Amniotic stem cell (primary cell): ENCODE data around the gene GPR45.
"Not testable (repeated sequence)": the region's sequence is repeated elsewhere in the genome, so short reads cannot be mapped to it uniquely, and the experiment has no call there.

ENCODE experiments used
- DNase-seq: peaks from one replicate; lab custom pipeline; 2025; lab: John Stamatoyannopoulos, UW

The GPR45 gene

DNA sequence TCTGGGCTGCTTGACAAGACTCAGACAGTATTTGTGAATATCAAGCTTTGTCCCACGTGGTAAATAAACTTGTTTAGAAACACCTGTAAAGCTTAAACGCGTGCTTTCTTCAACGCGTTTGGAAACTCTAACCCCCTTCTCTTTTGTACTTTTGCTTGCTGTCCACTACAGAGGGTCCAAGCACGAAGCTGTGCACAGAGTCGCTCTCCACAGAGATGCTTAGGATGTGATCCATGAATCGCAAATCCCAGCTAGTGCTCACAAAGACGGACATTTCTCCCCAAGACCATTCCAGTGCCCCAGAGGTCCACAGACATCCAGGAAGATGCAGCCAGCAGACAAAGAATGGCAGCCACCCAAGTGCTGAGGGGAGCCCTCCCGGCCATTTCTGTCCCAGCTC, at the start of gene GPR45:
TSS of gene GPR45 (plus strand) at position 301 of the 400 bp plus-strand sequence. CDS start 116 bp downstream, outside the sequence.
- no peak for DNase-seq

- no peak for DNase-seq
These were observed 47.4 kb upstream of the GPR45 start for GRCh38 chr2:105194022-105194675.

- no peak for DNase-seq
These were observed 44.9 kb upstream of the GPR45 start for GRCh38 chr2:105196651-105197050.

DNA sequence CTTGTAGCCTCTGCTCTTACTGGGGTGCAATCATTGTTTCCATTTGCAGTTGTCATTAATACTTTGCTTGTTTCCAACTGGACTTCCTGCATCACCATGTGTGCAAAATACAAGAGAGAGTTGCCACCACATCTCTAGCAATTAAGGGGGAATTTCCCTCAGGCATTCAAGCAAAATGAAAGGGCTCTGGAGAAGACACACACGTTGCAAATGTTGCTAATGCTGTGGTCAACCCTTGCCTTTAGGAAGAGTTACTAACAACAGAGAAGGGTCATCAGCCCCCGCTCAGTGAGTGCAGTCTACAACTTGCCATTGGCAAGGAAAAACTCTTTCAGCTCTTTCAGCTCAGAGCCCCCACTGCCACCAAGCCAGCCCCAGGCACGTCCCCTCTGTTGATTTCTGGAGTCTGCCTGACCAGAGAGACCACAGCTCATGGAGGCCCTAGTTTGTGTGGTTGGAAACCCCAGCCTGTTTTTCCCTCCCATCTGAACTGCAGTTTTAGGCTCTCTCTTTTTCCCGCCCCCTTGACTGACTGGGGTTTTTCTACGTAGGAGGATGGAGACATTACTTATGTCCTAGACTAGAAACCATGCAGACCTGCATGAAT, 25.9 kb upstream of the GPR45 start:
- DNase-seq: no peak

DNA sequence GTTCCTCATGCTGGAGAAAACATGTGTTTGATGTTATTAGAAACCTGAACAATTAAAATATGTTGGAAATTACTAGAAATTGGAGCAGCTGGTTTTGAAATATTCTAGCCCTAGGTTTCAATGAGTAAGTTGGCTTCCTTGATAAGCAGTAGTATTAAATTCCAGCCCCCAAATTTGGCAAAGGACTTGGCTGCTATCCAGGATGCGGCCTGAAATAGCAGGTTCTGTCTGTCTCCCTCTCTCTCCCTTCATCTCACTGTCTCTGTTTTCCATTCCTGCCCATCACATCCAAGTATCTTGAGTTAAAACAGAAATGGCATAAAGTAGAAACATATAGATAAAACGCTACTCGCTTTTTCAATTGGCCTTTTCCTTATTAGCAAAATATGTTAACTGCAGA, 20.9 kb upstream of the GPR45 start:
- DNase-seq: no peak

- no peak for DNase-seq
These were observed 17.1 kb upstream of the GPR45 start for GRCh38 chr2:105224444-105224843.

DNA sequence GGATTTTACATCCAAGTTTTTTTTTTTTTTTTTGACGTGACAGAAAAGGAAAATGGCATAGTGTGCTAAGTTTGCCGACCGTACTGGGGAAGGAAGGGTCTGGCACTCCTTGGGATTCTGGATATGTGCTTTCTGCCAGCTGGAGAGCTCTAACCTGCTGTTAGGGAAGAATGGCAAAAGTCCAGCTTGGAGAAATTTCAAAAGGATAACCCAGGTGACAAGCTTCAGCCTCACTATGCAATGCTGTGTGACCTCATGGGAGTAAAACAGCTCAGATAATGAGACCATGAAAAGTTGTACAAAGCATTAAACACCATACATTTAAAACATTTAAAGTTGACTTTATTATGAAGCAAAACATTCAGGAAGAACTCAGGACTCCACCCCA, 10.3 kb upstream of the GPR45 start:
- no peak for DNase-seq

DNA sequence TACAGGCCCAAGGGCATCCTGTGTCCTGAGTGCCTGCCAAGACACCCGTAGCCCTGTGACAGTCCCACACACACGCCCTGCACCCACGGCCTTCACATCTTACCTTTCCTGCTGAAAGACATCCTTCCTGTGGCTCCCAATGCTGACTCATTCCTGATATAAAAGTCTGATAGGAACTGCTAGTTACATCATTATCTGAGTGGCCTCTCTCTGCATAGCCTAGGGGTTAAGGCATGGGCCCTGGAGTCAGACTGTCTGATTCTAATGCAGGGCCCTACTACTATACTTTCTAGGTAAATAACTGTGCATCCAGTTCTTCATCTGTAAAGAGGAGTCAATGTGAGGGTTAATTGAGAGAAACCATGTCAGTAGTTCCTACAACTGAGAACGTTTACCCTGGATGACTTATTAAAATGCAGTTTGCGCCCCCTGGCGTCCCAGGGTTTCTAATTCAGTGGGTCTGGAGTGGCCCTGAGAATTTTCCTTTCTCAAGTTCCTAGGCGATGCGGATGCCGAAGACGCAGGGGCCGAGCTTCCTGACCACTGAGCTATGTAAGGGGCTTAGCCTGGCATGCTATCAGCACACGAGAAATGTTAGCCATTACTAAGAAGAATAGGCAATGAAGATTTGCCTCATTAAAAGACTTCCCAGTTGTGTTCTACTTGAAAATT, 6.0 kb upstream of the GPR45 start:
- DNase-seq: peak; percentile 86

GRCh38 chr2:105236060-105236424, 5.5 kb upstream of the GPR45 start:
- DNase-seq: no peak

DNA sequence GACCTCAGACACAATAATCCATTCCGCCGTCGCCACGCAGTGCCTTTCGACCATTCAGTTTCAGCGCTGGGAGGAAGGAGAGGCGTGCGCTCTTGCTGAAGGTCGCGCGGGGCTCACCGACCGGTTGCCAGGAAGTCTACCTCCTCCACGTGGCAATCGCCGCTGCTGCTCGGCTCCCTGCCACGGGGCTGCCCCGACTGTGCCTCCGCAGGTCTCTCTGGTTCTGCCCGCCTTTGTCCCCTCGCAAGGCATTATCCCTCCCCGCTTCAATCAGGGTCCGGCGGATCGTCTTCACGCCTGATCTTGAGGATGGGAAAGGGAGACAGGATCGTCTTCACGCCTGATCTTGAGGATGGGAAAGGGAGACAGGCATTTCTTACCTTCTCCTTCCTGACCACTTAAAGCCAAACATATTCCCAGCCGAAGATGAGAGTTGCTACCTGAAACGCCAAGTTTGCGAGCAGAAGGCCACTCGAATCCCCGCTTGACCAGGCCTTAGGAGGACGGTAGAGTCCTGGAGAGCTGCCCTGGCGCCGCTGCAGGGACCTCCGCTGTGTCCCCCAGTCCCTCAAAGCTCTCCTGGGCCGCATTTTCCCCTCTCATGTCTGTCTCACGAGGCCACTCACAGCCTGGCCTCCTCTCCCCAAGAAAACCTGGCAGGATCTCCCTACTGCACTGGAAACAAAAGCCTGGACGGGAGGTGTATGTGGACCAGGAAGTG, 4.3 kb upstream of the GPR45 start:
- DNase-seq: no peak

DNA sequence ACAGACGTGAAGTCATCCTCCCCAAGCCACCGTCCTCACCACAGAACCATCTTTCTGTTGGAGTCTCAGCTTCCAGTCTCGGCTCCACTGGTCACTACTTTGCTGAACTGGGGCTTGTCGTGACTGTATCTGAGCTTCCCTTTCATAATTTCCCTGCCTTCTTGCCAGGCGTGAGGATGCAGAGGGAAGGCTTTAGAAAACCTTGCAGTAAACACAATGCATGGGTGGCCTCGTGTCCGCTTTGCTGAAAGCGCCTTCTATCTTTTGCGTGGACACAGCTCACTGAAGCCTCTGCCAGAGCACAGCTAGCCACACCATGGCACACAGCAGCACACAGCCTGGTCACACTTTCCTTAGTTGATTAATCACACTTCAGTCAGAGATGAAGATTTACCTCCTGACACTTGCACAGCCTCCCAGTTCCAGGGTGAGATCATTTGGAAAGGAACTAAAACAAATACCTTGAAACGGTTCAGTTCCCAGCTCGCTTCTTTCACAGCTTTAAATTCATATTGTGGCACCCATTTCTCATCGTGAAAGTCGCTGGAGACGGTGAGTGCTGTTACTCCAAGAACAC, 2.8 kb upstream of the GPR45 start:
- no peak for DNase-seq

DNA sequence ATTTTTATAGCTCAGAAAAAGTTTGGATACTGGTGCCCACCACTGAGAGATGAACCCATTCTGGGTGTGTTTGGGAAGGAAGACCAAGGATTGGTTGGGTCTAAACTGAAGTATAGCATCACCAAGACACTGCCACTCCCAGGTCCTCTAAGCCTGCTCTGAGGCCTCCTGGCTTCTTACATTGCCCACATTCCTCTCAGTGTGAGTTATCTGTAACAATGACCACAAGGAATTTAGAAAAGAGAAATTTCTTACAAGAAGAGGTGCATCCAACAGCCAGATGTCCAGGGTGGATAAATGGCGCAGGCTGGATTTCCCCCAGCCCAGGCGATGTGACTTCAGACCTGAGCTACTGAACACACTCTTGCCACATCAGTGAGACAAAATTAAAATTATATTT, 1.6 kb upstream of the GPR45 start:
- DNase-seq: peak; percentile 78

DNA sequence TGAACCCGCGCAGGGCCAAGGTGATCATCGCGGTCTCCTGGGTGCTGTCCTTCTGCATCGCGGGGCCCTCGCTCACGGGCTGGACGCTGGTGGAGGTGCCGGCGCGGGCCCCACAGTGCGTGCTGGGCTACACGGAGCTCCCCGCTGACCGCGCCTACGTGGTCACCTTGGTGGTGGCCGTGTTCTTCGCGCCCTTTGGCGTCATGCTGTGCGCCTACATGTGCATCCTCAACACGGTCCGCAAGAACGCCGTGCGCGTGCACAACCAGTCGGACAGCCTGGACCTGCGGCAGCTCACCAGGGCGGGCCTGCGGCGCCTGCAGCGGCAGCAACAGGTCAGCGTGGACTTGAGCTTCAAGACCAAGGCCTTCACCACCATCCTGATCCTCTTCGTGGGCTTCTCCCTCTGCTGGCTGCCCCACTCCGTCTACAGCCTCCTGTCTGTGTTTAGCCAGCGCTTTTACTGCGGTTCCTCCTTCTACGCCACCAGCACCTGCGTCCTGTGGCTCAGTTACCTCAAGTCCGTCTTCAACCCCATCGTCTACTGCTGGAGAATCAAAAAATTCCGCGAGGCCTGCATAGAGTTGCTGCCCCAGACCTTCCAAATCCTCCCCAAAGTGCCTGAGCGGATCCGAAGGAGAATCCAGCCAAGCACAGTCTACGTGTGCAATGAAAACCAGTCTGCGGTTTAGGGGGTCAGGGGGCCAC, 897 bp downstream of the GPR45 start:
- no peak for DNase-seq

DNA sequence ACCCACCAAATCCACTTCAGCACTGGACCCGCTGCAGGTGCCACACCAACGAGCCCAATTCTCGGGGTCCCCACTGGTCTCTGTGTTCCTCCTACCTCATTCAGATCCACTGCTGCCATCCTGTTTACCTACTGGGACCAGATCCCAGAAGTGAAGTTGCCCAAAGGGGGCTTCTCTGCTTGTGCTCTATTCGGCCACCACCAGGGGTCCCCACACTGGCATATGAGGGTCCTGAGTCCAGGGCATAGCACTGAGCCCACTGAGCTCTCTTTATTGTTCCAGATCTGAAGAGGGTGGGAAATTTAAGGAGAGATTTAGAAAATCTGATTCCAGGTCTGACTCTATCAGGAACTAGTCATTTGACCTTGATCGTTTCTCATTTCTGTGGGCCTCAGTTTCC, 2.4 kb downstream of the GPR45 start:
- no peak for DNase-seq

DNA sequence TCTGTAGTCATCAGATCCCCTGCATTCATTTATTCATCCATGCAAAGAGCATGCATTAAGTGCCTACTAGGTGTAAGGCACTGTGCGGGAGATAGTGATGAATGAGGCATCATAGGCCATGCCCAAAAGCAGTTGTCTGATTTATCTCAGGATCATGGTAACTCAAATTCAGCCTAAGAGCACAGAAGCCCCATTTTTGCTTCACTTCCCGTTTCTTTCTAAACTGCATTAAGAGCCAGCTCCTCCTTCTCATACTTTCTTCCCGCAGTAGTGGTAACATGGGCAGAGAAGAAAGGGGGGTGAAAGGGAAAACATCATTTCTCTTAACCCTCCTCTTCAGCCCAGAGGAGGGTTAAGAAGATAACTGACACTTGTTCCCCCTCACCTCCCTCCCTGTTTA, 2.9 kb downstream of the GPR45 start:
- no peak for DNase-seq

DNA sequence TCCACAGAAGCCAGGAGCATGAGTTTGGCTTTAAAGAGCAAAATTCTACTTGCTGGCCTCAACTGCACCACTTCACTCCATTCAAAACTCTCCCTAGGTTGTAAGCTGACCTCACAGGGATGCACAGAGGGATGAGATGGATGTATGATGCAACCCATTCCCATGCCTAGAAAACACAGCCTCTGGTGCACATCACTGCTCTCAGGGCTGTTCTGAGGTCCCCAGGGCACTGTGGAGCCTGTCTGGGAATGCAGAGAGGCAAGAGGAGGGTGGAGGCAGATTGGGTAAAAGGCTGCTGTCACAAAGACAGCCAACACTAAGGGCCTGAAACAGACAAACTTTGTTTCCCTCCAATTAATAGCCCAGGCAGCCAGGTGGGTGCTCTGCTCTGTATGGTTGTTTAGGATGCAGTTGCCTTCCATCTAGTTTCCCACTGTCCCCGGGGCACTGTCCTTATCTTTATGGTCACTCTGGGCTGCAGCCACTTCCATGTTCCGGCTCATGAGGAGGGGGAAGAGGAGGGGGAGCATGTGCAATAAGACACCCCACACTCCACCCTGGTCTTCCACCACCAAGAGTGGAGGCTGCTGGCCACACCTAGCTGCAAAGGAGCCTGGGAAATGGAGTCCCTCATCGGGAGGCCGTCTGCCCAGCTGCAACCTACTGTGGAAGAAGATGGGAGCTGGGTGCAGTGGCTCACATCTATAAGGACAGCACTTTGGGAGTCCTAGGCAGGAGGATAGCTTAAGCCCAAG, 7.0 kb downstream of the GPR45 start:
- DNase-seq: no peak

DNA sequence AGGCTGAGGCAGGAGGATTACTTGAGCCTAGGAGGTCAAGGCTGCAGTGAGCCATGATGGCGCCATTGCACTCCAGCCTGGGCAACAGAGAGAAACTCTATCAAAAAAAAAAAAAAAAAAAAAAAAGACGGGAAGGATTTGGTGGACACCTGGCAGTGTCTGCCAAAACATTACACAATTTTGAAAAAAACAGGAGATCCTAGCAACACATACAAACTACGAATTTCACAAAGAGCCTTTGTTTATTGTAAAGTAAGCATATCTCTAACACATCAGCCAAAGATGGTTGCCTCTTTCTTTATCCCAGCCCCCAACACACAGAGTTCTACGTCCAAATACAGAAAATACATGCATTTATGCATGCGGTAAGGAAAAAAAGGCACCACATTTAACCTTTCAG, 7.6 kb downstream of the GPR45 start:
- DNase-seq: no peak

DNA sequence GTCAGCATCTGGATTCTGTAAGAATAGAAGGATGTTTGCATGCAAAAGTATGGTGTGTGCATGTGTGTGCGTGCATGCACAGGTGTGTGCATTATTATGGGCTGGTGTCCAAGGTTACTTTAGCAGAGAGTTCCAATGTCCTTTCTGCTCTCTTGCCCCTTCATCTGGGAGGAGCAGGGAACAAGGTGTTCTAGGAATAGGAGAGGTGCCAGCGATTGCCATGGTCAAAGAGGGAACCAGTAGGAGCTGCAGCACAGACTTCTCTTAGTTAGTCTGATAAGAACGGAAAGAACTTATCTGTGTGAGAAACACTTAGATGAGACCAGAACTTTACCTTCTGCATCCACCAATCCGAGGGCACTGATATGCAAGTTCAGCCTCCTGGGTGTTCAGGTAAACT, 8.3 kb downstream of the GPR45 start:
- no peak for DNase-seq

DNA sequence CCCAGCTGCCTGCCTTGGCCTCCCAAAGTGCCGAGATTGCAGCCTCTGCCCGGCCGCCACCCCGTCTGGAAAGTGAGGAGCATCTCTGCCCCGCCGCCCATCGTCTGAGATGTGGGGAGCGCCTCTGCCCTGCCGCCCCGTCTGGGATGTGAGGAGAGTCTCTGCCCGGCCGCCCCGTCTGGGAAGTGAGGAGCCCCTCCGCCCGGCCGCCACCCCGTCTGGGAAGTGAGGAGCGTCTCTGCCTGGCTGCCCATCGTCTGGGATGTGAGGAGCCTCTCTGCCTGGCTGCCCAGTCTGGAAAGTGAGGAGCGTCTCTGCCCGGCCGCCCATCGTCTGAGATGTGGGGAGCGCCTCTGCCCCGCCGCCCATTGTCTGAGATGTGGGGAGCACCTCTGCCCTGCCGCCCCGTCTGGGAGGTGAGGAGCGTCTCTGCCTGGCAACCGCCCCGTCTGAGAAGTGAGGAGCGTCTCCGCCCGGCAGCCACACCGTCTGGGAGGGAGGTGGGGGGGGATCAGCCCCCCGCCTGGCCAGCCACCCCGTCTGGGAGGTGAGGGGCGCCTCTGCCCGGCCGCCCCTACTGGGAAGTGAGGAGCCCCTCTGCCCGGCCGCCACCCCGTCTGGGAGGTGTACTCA, 9.6 kb downstream of the GPR45 start:
- DNase-seq: not testable (repeated sequence)

GRCh38 chr2:105252271-105252670, 10.7 kb downstream of the GPR45 start:
- no peak for DNase-seq
